HG03575 (cell line): ENCODE results near the gene SUN1.
"Not testable (repeated sequence)": the region's sequence is repeated elsewhere in the genome, so short reads cannot be mapped to it uniquely, and the experiment has no call there.

Experiments used
- ATAC-seq: cut with Tn5 transposase; IDR thresholded peaks from one replicate; pipeline ENCODE4 v1.9.1; 2021; ENCODE audit not compliant: unreplicated experiment, insufficient number of reproducible peaks, low FRiP score; ENCODE audit errors: extremely low read depth

Gene SUN1

GRCh38 chr7:871900-872537 is 39.7 kb downstream of the SUN1 start:
- no peak for ATAC-seq

GRCh38 chr7:872685-873084 is 40.4 kb downstream of the SUN1 start:
- not testable (repeated sequence) for ATAC-seq

- ATAC-seq: no peak
These were observed 41.2 kb downstream of the SUN1 start for GRCh38 chr7:873367-874002.

GRCh38 chr7:874031-874749 is 41.9 kb downstream of the SUN1 start:
- ATAC-seq: no peak

GRCh38 chr7:875051-875450 is 42.8 kb downstream of the SUN1 start:
- ATAC-seq: no peak

- no peak for ATAC-seq
These were observed 43.3 kb downstream of the SUN1 start for GRCh38 chr7:875476-876076.

GRCh38 chr7:876077-876971 is 44.0 kb downstream of the SUN1 start, which contains the start of gene GET4:
GET4 (plus strand) TSS chr7:876554; CDS start chr7:876646, 92 bp downstream.
- ATAC-seq: no peak

- no peak for ATAC-seq
These were observed 44.7 kb downstream of the SUN1 start for GRCh38 chr7:876972-877311.

GRCh38 chr7:877312-878232 is 45.3 kb downstream of the SUN1 start:
- ATAC-seq: no peak

GRCh38 chr7:879093-879492 is 46.8 kb downstream of the SUN1 start:
- no peak for ATAC-seq

- no peak for ATAC-seq
These were observed 47.4 kb downstream of the SUN1 start for GRCh38 chr7:879706-880105.

GRCh38 chr7:880450-880849 is 48.2 kb downstream of the SUN1 start:
- ATAC-seq: no peak

- ATAC-seq: no peak
These were observed 49.4 kb downstream of the SUN1 start for GRCh38 chr7:881441-882234.

GRCh38 chr7:882336-883035 is 50.2 kb downstream of the SUN1 start:
- ATAC-seq: no peak

- ATAC-seq: no peak
These were observed 51.1 kb downstream of the SUN1 start for GRCh38 chr7:883055-884021.
